HG03196 (cell line): Measurements from ENCODE around the gene CHSY1.

Experiments
- ATAC-seq: cut with Tn5 transposase; IDR thresholded peaks from one replicate; pipeline ENCODE4 v1.9.1; 2021; ENCODE audit not compliant: unreplicated experiment

Gene CHSY1

GRCh38 chr15:101173233-101174119 is 78.4 kb downstream of the CHSY1 start:
- ATAC-seq = no peak

- ATAC-seq = no peak
Observed at GRCh38 chr15:101172501-101173071, 79.3 kb downstream of the CHSY1 start.

GRCh38 chr15:101171954-101172353 is 79.9 kb downstream of the CHSY1 start:
- ATAC-seq = no peak

GRCh38 chr15:101170568-101171350 is 81.1 kb downstream of the CHSY1 start:
- no peak for ATAC-seq

GRCh38 chr15:101169495-101170071 is 82.3 kb downstream of the CHSY1 start:
- no peak for ATAC-seq

GRCh38 chr15:101168898-101169494 is 82.9 kb downstream of the CHSY1 start:
- no peak for ATAC-seq

- peak; percentile 11 for ATAC-seq
Observed at GRCh38 chr15:101168463-101168824, 83.4 kb downstream of the CHSY1 start.

GRCh38 chr15:101167753-101168462 is 83.9 kb downstream of the CHSY1 start:
- peak; percentile 67 for ATAC-seq

- no peak for ATAC-seq
Observed at GRCh38 chr15:101167411-101167752, 84.5 kb downstream of the CHSY1 start.

GRCh38 chr15:101165905-101166471 is 85.9 kb downstream of the CHSY1 start:
- no peak for ATAC-seq

- no peak for ATAC-seq
Observed at GRCh38 chr15:101162701-101163483, 89.0 kb downstream of the CHSY1 start.

GRCh38 chr15:101161656-101162055 is 90.2 kb downstream of the CHSY1 start:
- ATAC-seq = no peak

- ATAC-seq = no peak
Observed at GRCh38 chr15:101159936-101160815, 91.7 kb downstream of the CHSY1 start.

- no peak for ATAC-seq
Observed at GRCh38 chr15:101159096-101159935, 92.5 kb downstream of the CHSY1 start.

- no peak for ATAC-seq
Observed at GRCh38 chr15:101158166-101159095, 93.4 kb downstream of the CHSY1 start.

GRCh38 chr15:101157721-101158120 is 94.1 kb downstream of the CHSY1 start:
- ATAC-seq = no peak
